ENCODE data around the gene GANAB. TPM values are rescaled to one million over a fixed set of nuclear protein-coding genes. Genes with fewer than 3 reads are reported as not detected.

GANAB gene
- polyA plus RNA-seq, 3 donors: 99.7 to 116 (median 109) TPM

- no peak for TF ChIP-seq CTCF (IDR thresholded peaks at IDR 0.05)
- Mint-ChIP-seq H3K36me3 (peaks cover 14 to 36% of the 10 kb centered on the region in 2 donors), H3K9me3 (no peaks in the 10 kb centered on the region), H3K27me3 (ENCODE audit: low read depth in 3 of 3) (no peaks in the 10 kb centered on the region), H3K4me3 (peak overlapping the region; percentile 92 to 97), H3K4me1 (peaks cover 40% of the 10 kb centered on the region), H3K27ac (peak overlapping the region; percentile 80 to 94 (median 93))
- peak overlapping the region; percentile 66 to 86 for H3K27ac ChIP-seq (ENCODE audit: low read depth in 1 of 2, low read length in 2 of 2)
- intact Hi-C loops (cut with micrococcal nuclease): loop anchor here in 1 of 2 donors (2.0 kb wide), 1 partner anchor 14 kb away; the partner anchor contains the start of gene UBXN1
- H3K4me1 ChIP-seq (ENCODE audit: control insufficient read depth in 1 of 2, insufficient read depth in 2 of 2, low read length in 2 of 2): peaks cover 24 to 28% of the 10 kb centered on the region in 2 donors
- no peaks in the 10 kb centered on the region for H3K27me3 ChIP-seq (ENCODE audit: control insufficient read depth in 2 of 2, insufficient read depth in 2 of 2, low read length in 2 of 2)
- peak overlapping the region; percentile 90 for H3K4me2 ChIP-seq (replicated peaks; ENCODE audit: extremely low read depth, low read length, poor library complexity, severe bottlenecking)
- DNase-seq: peak in 1 of 3 donors; percentile 33
- no peaks in the 10 kb centered on the region for H3K9me3 ChIP-seq (replicated peaks in 1 of 2; ENCODE audit: control insufficient read depth in 1 of 2, insufficient read depth in 1 of 2, low read length in 2 of 2)
- peak overlapping the region; percentile 78 for H3K9ac ChIP-seq (ENCODE audit: insufficient read depth, low read length, poor library complexity, severe bottlenecking)
- peak overlapping the region; percentile 70 to 99 (median 99) for H3K4me3 ChIP-seq (replicated peaks in 1 of 3; ENCODE audit: low read depth in 2 of 3, low read length in 3 of 3)
- 5% methylated on average over 32 of the region's 36 CpGs for WGBS (ENCODE audit: insufficient coverage)
- peak overlapping the region; percentile 95 for H2AFZ ChIP-seq (ENCODE audit: insufficient read depth, low read depth, low read length, poor library complexity, severe bottlenecking)
- H4K20me1 ChIP-seq (ENCODE audit: insufficient read depth, low read length): peaks cover 18% of the 10 kb centered on the region
- peaks cover 10 to 27% of the 10 kb centered on the region in 2 donors for H3K36me3 ChIP-seq (replicated peaks in 1 of 2; ENCODE audit: control insufficient read depth in 1 of 2, insufficient read depth in 2 of 2, low read length in 2 of 2)
- H3K79me2 ChIP-seq (ENCODE audit: insufficient read depth, low read length): peaks cover 53% of the 10 kb centered on the region
These were observed 18.1 kb upstream of the GANAB start for GRCh38 chr11:62664405-62665074.

GRCh38 chr11:62656796-62657429, 10.5 kb upstream of the GANAB start:
- no peaks in the 10 kb centered on the region for H3K27me3 ChIP-seq (ENCODE audit: control insufficient read depth in 2 of 2, insufficient read depth in 2 of 2, low read length in 2 of 2)
- no peak overlapping the region for H3K9ac ChIP-seq (ENCODE audit: insufficient read depth, low read length, poor library complexity, severe bottlenecking)
- Mint-ChIP-seq H3K4me1 (peaks cover 20% of the 10 kb centered on the region), H3K4me3 (no peak overlapping the region), H3K36me3 (peaks cover 1 to 8% of the 10 kb centered on the region in 2 donors), H3K9me3 (no peaks in the 10 kb centered on the region), H3K27ac (peak overlapping the region in 1 of 7 donors; percentile 61), H3K27me3 (ENCODE audit: low read depth in 3 of 3) (peaks cover 0 to 3% (median 0%) of the 10 kb centered on the region in 3 donors)
- H3K4me1 ChIP-seq (ENCODE audit: control insufficient read depth in 1 of 2, insufficient read depth in 2 of 2, low read length in 2 of 2): peaks cover 8 to 10% of the 10 kb centered on the region in 2 donors
- no peak for TF ChIP-seq CTCF (IDR thresholded peaks at IDR 0.05)
- H3K79me2 ChIP-seq (ENCODE audit: insufficient read depth, low read length): peaks cover 13% of the 10 kb centered on the region
- 20% methylated on average over 1 of the region's 5 CpGs for WGBS (ENCODE audit: insufficient coverage)
- H3K27ac ChIP-seq (ENCODE audit: low read depth in 1 of 2, low read length in 2 of 2): no peak overlapping the region
- peaks cover 0 to 5% of the 10 kb centered on the region in 2 donors for H3K36me3 ChIP-seq (replicated peaks in 1 of 2; ENCODE audit: control insufficient read depth in 1 of 2, insufficient read depth in 2 of 2, low read length in 2 of 2)
- H3K9me3 ChIP-seq (replicated peaks in 1 of 2; ENCODE audit: control insufficient read depth in 1 of 2, insufficient read depth in 1 of 2, low read length in 2 of 2): no peaks in the 10 kb centered on the region
- H2AFZ ChIP-seq (ENCODE audit: insufficient read depth, low read depth, low read length, poor library complexity, severe bottlenecking): peak overlapping the region; percentile 43
- no peak overlapping the region for H3K4me2 ChIP-seq (replicated peaks; ENCODE audit: extremely low read depth, low read length, poor library complexity, severe bottlenecking)
- DNase-seq: no peak
- intact Hi-C loops (cut with micrococcal nuclease): no loop called here
- no peak overlapping the region for H3K4me3 ChIP-seq (replicated peaks in 1 of 3; ENCODE audit: low read depth in 2 of 3, low read length in 3 of 3)
- H4K20me1 ChIP-seq (ENCODE audit: insufficient read depth, low read length): no peaks in the 10 kb centered on the region
